ENCODE data around the gene TANGO6.

The TANGO6 gene

DNA sequence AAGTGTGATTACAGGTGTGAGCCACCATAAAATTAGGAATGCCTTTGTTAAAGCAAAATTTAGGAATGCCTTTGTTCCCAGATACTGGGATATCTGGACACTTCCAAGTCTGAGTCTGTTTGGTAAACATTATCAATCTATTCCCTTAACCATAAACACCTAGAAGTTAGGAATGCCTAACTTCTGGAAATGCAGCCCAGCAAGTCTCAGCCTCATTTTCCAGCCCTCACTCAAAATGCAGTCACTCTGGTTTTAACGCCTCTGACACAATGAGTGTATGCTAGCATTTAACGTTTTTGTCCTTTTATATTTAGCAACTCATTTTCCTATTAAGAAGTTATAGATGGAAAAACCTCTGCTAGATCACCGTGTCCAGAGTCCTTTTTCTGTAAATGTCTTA is 227.7 kb downstream of the TANGO6 start:
- DNase-seq (ENCODE audit: low read depth), result no peak
- H3K4me3 ChIP-seq (ENCODE audit: low read depth, low read length), result no peak overlapping the region

DNA sequence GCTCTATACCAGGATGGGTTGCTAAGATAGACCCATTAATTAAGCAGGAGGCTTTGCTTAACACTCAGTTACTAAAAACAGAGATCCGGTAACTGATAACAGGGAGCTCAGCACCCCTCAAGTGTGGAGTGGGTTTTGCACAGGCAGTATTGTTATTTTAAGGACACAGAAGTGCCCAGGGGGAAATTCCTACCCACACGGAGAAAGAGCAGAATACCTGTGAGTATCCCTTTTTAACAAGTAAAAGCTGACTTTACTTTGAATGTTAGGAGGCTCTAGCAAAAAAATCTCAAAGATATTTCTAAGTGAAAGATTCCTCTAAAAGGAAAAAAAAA is 229.3 kb downstream of the TANGO6 start:
- no peak overlapping the region for H3K4me3 ChIP-seq (ENCODE audit: low read depth, low read length)

GRCh38 chr16:69073181-69073702 is 229.9 kb downstream of the TANGO6 start:
- H3K4me3 ChIP-seq (ENCODE audit: low read depth, low read length), result no peak overlapping the region

More for the DNA sequence above, 229.3 kb downstream of the TANGO6 start:
- DNase-seq (ENCODE audit: low read depth), result no peak

DNA sequence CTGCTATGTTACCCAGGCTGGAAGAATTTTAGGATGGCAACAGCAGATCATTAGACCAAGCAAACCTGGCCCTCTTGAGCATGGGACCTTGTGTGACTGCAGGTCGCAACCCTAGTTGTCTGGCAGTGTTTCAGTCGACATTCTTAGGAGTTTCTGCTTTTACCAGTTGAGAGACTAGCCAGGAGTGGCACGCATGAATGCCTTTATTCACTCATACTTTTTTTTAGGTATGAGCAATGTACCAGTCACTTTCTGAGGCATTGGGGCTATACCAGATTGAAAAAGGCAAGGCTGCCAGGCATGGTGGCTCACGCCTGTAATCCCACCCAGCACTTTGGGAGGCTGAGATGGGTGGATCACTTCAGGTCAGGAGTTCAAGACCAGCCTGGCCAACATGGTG is 233.9 kb downstream of the TANGO6 start:
- H3K4me3 ChIP-seq (ENCODE audit: low read depth, low read length), result no peak overlapping the region
- DNase-seq (ENCODE audit: low read depth), result no peak

More at GRCh38 chr16:69073181-69073702, 229.9 kb downstream of the TANGO6 start:
- peak; percentile 63 for DNase-seq (ENCODE audit: low read depth)

DNA sequence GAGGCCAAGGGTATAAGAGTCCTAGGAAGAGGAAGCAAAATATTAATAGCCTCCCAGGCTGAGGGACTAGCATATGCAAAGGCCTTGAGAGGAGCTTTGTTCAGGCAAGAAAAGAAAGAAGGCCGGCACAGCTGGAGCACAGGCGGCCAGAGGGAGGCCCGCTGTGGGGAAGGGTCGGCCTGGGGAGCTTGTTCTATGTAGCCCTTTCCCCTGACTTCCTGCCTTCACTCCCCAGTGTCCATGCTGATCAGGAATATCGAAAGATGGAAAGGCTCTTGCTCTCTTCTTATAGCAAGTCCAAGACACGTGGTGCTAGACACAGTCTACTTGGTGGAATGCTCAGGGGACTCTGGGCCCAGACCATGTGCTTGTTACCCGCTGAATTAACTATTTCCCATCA is 234.7 kb downstream of the TANGO6 start:
- no peak overlapping the region for H3K4me3 ChIP-seq (ENCODE audit: low read depth, low read length)

DNA sequence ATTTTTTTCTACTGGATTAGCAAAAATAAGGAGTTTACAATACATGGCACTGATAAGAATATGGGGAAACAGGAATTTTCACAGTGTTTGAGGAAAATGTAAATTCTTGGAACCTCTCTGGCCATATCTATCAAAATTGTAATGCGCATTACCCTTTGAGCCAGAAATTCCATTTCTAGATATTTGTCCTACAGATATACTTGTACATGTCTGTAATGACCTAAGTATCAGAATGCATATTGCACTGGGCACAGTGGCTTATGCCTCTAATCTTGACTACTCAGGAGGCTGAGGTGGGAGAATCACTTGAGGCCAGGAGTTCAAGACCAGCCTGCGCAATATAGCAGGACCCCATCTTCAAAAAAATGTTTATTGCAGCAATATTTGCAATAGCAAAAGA is 236.4 kb downstream of the TANGO6 start:
- no peak for DNase-seq (ENCODE audit: low read depth)
- no peak overlapping the region for H3K4me3 ChIP-seq (ENCODE audit: low read depth, low read length)

More for the DNA sequence above, 234.7 kb downstream of the TANGO6 start:
- no peak for DNase-seq (ENCODE audit: low read depth)

GRCh38 chr16:69083306-69083941 is 240.1 kb downstream of the TANGO6 start:
- DNase-seq (ENCODE audit: low read depth), result no peak
- H3K4me3 ChIP-seq (ENCODE audit: low read depth, low read length), result no peak overlapping the region

GRCh38 chr16:69084289-69084688 is 241.0 kb downstream of the TANGO6 start:
- DNase-seq (ENCODE audit: low read depth), result no peak

GRCh38 chr16:69085032-69085695 is 241.8 kb downstream of the TANGO6 start:
- DNase-seq (ENCODE audit: low read depth), result no peak
- no peak overlapping the region for H3K4me3 ChIP-seq (ENCODE audit: low read depth, low read length)

More at GRCh38 chr16:69084289-69084688, 241.0 kb downstream of the TANGO6 start:
- no peak overlapping the region for H3K4me3 ChIP-seq (ENCODE audit: low read depth, low read length)

- H3K4me3 ChIP-seq (ENCODE audit: low read depth, low read length), result no peak overlapping the region
- DNase-seq (ENCODE audit: low read depth), result no peak
Measured at GRCh38 chr16:69087161-69087581, 243.8 kb downstream of the TANGO6 start.

- DNase-seq (ENCODE audit: low read depth), result no peak
- H3K4me3 ChIP-seq (ENCODE audit: low read depth, low read length), result no peak overlapping the region
Measured at GRCh38 chr16:69088684-69089083, 245.4 kb downstream of the TANGO6 start.

DNA sequence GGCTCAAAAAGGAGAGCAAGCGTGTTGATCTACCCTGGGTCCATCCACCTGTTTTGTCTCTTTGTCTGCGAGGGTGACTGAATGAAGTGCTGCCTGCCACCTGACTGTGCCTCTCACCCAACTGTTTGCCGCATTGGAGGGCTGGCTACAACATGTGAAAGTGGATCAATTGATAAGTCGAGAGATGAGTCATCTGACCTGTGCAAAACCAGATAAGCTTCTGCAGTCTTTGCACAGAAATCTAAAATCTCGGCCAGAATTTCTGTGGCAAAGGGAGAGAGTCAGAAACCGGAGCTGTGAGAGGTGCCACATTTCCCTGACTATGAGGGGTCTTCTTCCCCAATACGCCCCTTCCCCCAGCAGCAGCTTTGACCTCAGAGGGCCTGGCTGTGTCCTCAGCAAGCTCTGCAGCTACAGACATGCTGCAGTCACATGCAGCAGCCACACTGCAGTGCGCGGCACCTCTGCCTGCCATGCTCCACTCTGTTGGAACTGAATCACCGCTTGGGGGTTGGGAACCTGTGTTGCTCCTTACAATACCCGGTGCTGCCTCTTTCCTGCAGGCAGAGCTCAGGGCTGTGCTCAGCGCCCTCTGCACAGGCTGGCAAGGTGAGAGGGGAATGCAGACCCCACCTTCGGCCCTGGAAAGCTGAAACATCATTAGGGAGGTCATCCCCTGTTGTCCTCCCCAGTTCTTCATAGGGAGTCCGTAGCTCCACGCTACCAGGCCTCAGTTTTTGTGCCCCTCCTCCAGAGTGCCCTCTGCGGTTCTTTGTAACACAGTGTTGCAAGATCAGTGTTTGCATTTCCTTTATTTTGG is 246.0 kb downstream of the TANGO6 start:
- DNase-seq (ENCODE audit: low read depth), result no peak

GRCh38 chr16:69093974-69094373 is 250.6 kb downstream of the TANGO6 start:
- no peak for DNase-seq (ENCODE audit: low read depth)
- no peak overlapping the region for H3K4me3 ChIP-seq (ENCODE audit: low read depth, low read length)

More for the DNA sequence above, 246.0 kb downstream of the TANGO6 start:
- no peak overlapping the region for H3K4me3 ChIP-seq (ENCODE audit: low read depth, low read length)

GRCh38 chr16:69094501-69094900 is 251.2 kb downstream of the TANGO6 start:
- no peak for DNase-seq (ENCODE audit: low read depth)
- H3K4me3 ChIP-seq (ENCODE audit: low read depth, low read length), result no peak overlapping the region

DNA sequence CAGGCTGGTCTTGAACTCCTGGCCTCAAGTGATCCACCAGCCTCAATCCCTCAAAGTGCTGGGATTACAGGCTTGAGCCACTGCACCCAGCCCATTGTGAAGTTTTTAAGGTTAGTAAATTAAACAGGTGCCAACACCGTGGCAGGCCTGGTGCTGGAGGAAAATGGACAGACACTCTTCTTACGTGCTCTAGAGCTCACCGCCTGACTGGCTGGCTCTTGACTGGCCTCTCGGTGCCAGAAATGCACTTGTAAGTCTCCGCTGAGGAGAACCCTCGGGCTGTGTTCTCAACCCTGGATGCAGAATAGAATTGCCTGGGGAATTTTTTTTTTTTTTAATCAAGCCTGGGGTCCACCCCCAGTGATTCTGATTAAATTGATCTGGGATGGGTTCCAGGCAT is 251.9 kb downstream of the TANGO6 start:
- DNase-seq (ENCODE audit: low read depth), result no peak
- H3K4me3 ChIP-seq (ENCODE audit: low read depth, low read length), result no peak overlapping the region

DNA sequence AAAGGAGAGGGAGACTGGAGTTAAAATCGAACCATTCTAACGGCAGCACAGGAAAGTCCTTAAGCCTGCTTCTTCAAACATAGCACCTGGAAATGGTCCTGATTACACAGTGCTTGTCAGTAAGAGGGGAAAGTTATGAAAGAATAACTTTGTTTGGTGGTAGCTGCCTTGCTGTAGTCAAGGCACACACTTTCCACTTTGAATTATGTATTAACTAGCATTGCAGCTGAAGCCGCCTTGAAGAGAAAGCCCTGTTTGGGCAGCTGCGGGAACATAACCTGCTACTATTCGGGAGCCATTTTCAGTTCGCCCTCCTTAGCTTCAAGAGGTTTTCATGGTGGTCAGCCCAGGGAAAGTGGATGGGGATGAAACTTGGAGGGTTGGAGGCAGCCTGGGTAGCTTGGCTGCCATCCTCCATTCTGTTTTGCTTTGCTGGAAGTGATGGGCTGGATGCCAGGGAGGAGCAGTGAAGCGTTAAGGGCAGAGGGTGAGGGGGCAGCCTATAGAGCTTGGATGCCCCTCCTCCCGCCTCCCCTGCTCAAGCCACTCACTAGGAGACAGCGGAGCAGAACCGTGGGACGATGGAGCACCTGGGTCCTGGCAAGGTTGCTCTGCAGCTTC is 256.9 kb downstream of the TANGO6 start:
- DNase-seq (ENCODE audit: low read depth), result no peak
- H3K4me3 ChIP-seq (ENCODE audit: low read depth, low read length), result no peak overlapping the region

- peak within 1 kb of the TSS; percentile 60 for H3K4me3 ChIP-seq (ENCODE audit: low read depth, low read length)
Measured at GRCh38 chr16:69105501-69106361, 262.4 kb downstream of the TANGO6 start, which contains the start of gene HAS3. Gene HAS3 (plus strand): TSS chr16:69105653. CDS start chr16:69109396, 3,743 bp downstream.

DNA sequence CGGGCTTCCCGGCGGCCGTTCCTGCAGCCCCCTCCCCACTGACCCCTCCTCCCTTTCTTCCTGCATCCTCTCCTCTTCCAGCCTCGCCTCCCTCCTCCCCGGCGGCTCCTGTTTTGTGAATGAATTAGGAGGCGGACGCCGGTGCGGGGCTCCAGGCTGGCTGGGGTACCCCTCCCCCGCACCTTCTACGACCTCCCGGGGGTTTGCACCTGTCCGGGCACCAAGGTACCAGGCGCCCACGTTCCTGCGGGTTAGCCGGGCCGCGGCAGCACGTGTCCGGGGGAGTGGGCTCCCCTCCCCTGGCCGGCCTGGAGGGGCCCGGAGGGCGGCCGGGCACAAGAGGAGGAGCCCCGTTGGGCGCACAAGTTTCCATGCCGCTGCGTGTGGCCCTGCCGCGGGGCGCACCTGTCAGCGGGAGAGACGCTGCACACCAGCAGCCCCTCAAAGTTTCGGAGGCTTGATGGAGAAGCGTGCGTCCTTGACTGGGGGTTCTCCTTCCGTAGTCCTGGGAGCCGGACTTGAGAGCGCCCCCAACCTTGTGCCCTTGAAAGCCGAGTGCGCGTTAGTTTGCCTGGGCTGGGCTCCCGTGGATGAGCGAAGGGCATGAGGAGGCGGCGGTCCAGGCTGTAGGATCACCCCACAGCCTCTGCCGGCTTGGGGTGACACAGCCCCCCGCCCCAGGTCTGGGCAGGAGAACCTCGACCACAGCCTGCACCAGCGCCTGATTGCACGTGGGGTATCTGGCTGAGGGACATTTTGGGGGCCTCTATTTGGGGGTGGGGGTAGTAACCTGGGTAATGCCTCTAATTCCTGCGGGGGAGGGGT is 263.4 kb downstream of the TANGO6 start:
- DNase-seq (ENCODE audit: low read depth), result no peak
- H3K4me3 ChIP-seq (ENCODE audit: low read depth, low read length), result peak overlapping the region; percentile 55

More at GRCh38 chr16:69105501-69106361, 262.4 kb downstream of the TANGO6 start, which contains the start of gene HAS3:
- DNase-seq (ENCODE audit: low read depth), result no peak
